ENCODE results near the gene NTHL1.

DNA sequence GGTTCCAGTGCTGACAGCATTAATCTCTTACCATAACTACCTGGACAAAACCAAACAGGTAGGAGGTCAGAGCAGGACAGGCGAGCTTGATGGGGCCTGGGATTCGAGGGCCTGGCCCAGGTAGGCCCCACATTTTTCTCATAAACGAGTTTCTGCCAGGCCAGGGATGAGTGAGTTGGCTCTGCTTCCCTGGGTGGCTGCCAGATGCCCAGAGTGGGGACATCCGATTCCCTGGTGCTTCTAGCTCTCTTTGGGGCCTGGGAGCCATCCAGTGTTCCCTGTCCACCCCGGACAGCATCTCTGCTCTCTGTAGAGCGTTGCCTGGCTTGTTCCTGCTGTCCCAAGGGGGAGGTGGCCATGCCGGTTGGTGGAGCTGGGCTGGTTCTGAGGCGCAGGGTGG, 25.3 kb upstream of the NTHL1 start:
- TF ChIP-seq, protein P1, sequence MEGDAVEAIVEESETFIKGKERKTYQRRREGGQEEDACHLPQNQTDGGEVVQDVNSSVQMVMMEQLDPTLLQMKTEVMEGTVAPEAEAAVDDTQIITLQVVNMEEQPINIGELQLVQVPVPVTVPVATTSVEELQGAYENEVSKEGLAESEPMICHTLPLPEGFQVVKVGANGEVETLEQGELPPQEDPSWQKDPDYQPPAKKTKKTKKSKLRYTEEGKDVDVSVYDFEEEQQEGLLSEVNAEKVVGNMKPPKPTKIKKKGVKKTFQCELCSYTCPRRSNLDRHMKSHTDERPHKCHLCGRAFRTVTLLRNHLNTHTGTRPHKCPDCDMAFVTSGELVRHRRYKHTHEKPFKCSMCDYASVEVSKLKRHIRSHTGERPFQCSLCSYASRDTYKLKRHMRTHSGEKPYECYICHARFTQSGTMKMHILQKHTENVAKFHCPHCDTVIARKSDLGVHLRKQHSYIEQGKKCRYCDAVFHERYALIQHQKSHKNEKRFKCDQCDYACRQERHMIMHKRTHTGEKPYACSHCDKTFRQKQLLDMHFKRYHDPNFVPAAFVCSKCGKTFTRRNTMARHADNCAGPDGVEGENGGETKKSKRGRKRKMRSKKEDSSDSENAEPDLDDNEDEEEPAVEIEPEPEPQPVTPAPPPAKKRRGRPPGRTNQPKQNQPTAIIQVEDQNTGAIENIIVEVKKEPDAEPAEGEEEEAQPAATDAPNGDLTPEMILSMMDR (IDR thresholded peaks at IDR 0.05) = no peak
- no peak for TF ChIP-seq POLR2A (IDR thresholded peaks at IDR 0.05)
- TF ChIP-seq EP300 (IDR thresholded peaks at IDR 0.05) = no peak
